CD14-positive monocyte (primary cell): ENCODE data around the gene LIN28B. TPM values are rescaled to one million over a fixed set of nuclear protein-coding genes. Genes with fewer than 3 reads are reported as not detected.
A peak's percentile ranks its signal among the peaks of the same experiment; 100 is the strongest.

Source experiments
- DNase-seq, 3 donors: peaks; one replicate each; pipeline ENCODE4 v3.0.0-alpha.2; 2011 to 2022
- H2AFZ ChIP-seq: 2 replicates; pipeline ENCODE4 v1.6.0; 2012; ENCODE audit warnings: mild to moderate bottlenecking, low read depth, low read length, inconsistent platforms; ENCODE audit not compliant: insufficient read depth, poor library complexity, severe bottlenecking
- H3K27ac ChIP-seq, 2 donors: 1 replicate in 1 of 2; 2 replicates in 1 of 2; pipeline ENCODE4 v1.5.1; 2012 to 2013; ENCODE audit warnings: low read length in 2 of 2, control low read depth in 1 of 2, inconsistent platforms in 1 of 2, low read depth in 1 of 2, mild to moderate bottlenecking in 1 of 2
- H3K27me3 ChIP-seq, 2 donors: one replicate each; pipeline versions ENCODE4 v1.6.0 to v1.6.1; 2011 to 2013; ENCODE audit warnings: low read length in 2 of 2; ENCODE audit not compliant: control insufficient read depth in 2 of 2, insufficient read depth in 2 of 2
- H3K36me3 ChIP-seq, 2 donors: replicated peaks in 1 of 2; 1 replicate in 1 of 2; 2 replicates in 1 of 2; pipeline versions ENCODE4 v1.5.1 to v1.6.1; 2012 to 2013; ENCODE audit warnings: low read length in 2 of 2, control low read depth in 1 of 2, inconsistent platforms in 1 of 2, mild to moderate bottlenecking in 1 of 2; ENCODE audit not compliant: insufficient read depth in 2 of 2, control insufficient read depth in 1 of 2
- H3K4me1 ChIP-seq, 2 donors: 1 replicate in 1 of 2; 2 replicates in 1 of 2; pipeline versions ENCODE4 v1.5.1 to v1.6.1; 2012 to 2013; ENCODE audit warnings: low read length in 2 of 2, control low read depth in 1 of 2, inconsistent platforms in 1 of 2, mild to moderate bottlenecking in 1 of 2, moderate library complexity in 1 of 2; ENCODE audit not compliant: insufficient read depth in 2 of 2, control insufficient read depth in 1 of 2
- H3K4me2 ChIP-seq: replicated peaks from 2 replicates; pipeline ENCODE3; 2012; ENCODE audit warnings: low read length, moderate library complexity, mild to moderate bottlenecking; ENCODE audit not compliant: poor library complexity, severe bottlenecking; ENCODE audit errors: extremely low read depth
- H3K4me3 ChIP-seq, 3 experiments: fragments of 200-600 bp in 1 of 3; sonication (generic) in 1 of 3; replicated peaks in 1 of 3; 1 replicate in 2 of 3; 2 replicates in 1 of 3; pipeline ENCODE4 v1.5.1; 2011 to 2013; ENCODE audit warnings: low read length in 3 of 3, mild to moderate bottlenecking in 3 of 3, control low read depth in 2 of 3, low read depth in 2 of 3, inconsistent platforms in 1 of 3, moderate library complexity in 1 of 3
- H3K79me2 ChIP-seq: 2 replicates; pipeline ENCODE4 v1.6.0; 2012; ENCODE audit warnings: mild to moderate bottlenecking, control low read depth, inconsistent platforms, low read length, moderate library complexity; ENCODE audit not compliant: insufficient read depth
- H3K9ac ChIP-seq: 2 replicates; pipeline ENCODE4 v1.6.0; 2017; ENCODE audit warnings: low read length, mild to moderate bottlenecking; ENCODE audit not compliant: insufficient read depth, poor library complexity, severe bottlenecking
- H3K9me3 ChIP-seq, 2 donors: replicated peaks in 1 of 2; 1 replicate in 1 of 2; 2 replicates in 1 of 2; pipeline versions ENCODE4 v1.5.1 to v1.6.1; 2012 to 2013; ENCODE audit warnings: low read length in 2 of 2, control low read depth in 1 of 2; ENCODE audit not compliant: control insufficient read depth in 1 of 2, insufficient read depth in 1 of 2
- H4K20me1 ChIP-seq: 2 replicates; pipeline ENCODE4 v1.6.0; 2012; ENCODE audit warnings: mild to moderate bottlenecking, low read length, control low read depth, moderate library complexity; ENCODE audit not compliant: insufficient read depth
- H3K27ac Mint-ChIP-seq, 7 donors: one replicate each; pipeline ENCODE4 v1.8.0; 2020; ENCODE audit warnings: mild to moderate bottlenecking in 7 of 7, mixed read lengths in 7 of 7, moderate library complexity in 6 of 7, inconsistent platforms in 2 of 7
- H3K27me3 Mint-ChIP-seq, 3 donors: one replicate each; pipeline ENCODE4 v1.8.0; 2021 to 2022; ENCODE audit warnings: low read depth in 3 of 3, mild to moderate bottlenecking in 3 of 3, mixed read lengths in 3 of 3, moderate library complexity in 3 of 3, inconsistent platforms in 1 of 3
- H3K36me3 Mint-ChIP-seq, 2 donors: one replicate each; pipeline ENCODE4 v1.8.0; 2020; ENCODE audit warnings: mixed read lengths in 2 of 2, inconsistent platforms in 1 of 2, mild to moderate bottlenecking in 1 of 2
- H3K4me1 Mint-ChIP-seq: one replicate; pipeline ENCODE4 v1.8.0; 2020; ENCODE audit warnings: mild to moderate bottlenecking, mixed read lengths
- H3K4me3 Mint-ChIP-seq, 2 donors: one replicate each; pipeline ENCODE4 v1.8.0; 2020; ENCODE audit warnings: mild to moderate bottlenecking in 2 of 2, mixed read lengths in 2 of 2, moderate library complexity in 1 of 2
- H3K9me3 Mint-ChIP-seq, 7 donors: one replicate each; pipeline ENCODE4 v1.8.0; 2020 to 2022; ENCODE audit warnings: mixed read lengths in 7 of 7, mild to moderate bottlenecking in 6 of 7, moderate library complexity in 6 of 7, inconsistent platforms in 2 of 7
- CTCF ChIP-seq: fragments of 200-600 bp; IDR thresholded peaks from one replicate; pipeline ENCODE4 v1.8.0; 2022; ENCODE audit warnings: antibody characterized with exemption, mild to moderate bottlenecking
- WGBS: methylation state at CpG from one replicate; pipeline ENCODE4 v1.1.5; 2013; ENCODE audit warnings: missing lambda C conversion rate; ENCODE audit not compliant: insufficient coverage; 5-methylcytosine and 5-hydroxymethylcytosine counted together
- intact Hi-C, 2 donors: fragments of 100-400 bp; cut with micrococcal nuclease; formaldehyde crosslinking; loops; one replicate each; pipeline versions ENCODE4 v1.15.0 to v1.15.1; 2023
- polyA plus RNA-seq, 3 donors: library from polyadenylated mRNA; depleted of rRNA in 1 of 3; unstranded in 2 of 3; stranded (reverse) in 1 of 3; fragments of 300-500 nt in 2 of 3; fragments of >200 nt in 1 of 3; fragmentation: Illumina TruSeq in 2 of 3; gene quantifications; 1 replicate in 2 of 3; 2 replicates in 1 of 3; pipeline ENCODE4 v1.2.3, GENCODE V29; 2012 to 2021

LIN28B gene
- polyA plus RNA-seq, 3 donors = not detected

- H2AFZ ChIP-seq = no peak overlapping the region
- no peaks in the 10 kb centered on the region for H3K79me2 ChIP-seq
- H3K4me2 ChIP-seq = no peak overlapping the region
- no peak for TF ChIP-seq CTCF
- H3K27me3 ChIP-seq = peaks cover 0 to 5% of the 10 kb centered on the region in 2 donors
- 100% methylated on average over 1 of the region's 2 CpGs for WGBS
- no peak for DNase-seq
- no peak overlapping the region for H3K9ac ChIP-seq
- no peaks in the 10 kb centered on the region for H4K20me1 ChIP-seq
- peaks cover 0 to 12% (median 11%) of the 10 kb centered on the region in 3 donors for H3K27me3 Mint-ChIP-seq
- intact Hi-C loops = no loop called here
- H3K4me1 Mint-ChIP-seq = no peaks in the 10 kb centered on the region
- no peak overlapping the region for H3K4me3 Mint-ChIP-seq
- no peaks in the 10 kb centered on the region for H3K9me3 ChIP-seq
- H3K36me3 Mint-ChIP-seq = no peaks in the 10 kb centered on the region
- H3K36me3 ChIP-seq = no peaks in the 10 kb centered on the region
- no peak overlapping the region for H3K27ac Mint-ChIP-seq
- H3K4me3 ChIP-seq = no peak overlapping the region
- no peaks in the 10 kb centered on the region for H3K4me1 ChIP-seq
- H3K9me3 Mint-ChIP-seq = no peaks in the 10 kb centered on the region
- H3K27ac ChIP-seq = no peak overlapping the region
These were observed 26.0 kb upstream of the LIN28B start for GRCh38 chr6:104930939-104931338.

DNA sequence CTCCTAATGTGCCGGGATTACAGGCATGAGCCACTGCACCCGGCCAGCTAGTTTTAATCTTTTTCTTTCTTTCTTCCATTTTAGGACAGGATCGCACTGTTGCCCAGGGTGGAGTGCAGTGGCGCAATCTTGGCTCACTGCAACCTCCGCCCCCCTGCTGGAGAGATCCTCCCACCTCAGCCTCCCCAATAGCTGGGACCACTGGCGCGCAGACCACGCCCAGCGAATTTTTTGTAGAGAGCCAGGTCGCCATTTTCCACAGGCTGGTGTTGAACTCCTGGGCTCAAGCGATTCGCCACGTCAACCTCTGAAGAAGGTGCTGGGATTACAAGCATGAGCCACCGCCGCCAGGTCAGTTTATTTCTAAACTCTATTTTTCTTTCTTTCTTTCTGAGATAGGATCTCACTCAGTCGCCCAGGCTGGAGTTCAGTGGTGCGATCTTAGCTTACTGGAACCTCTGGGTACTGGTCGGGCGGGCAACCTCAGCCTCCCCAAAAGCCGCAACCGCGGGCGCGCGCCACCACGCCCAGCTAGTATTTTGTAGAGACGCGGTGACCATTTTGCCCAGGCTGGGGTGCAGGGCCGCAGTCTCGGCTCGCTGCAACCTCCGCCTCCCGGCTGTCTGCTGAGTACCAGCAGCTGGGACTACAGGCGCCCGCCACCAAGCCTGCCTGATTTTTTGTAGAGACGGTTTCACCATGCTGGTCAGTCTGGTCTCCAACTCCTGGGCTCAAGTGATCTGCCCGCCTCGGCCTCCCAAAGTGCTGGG lies 20.0 kb upstream of the LIN28B start:
- Mint-ChIP-seq H3K36me3 (peaks cover 0 to 3% of the 10 kb centered on the region in 2 donors), H3K27ac (no peak overlapping the region), H3K4me3 (peak overlapping the region in 1 of 2 donors; percentile 40), H3K4me1 (peaks cover 8% of the 10 kb centered on the region), H3K9me3 (peaks cover 6 to 22% (median 16%) of the 10 kb centered on the region in 7 donors), H3K27me3 (peaks cover 31 to 50% (median 40%) of the 10 kb centered on the region in 3 donors)
- Histone ChIP-seq H3K4me3 (no peak overlapping the region), H4K20me1 (no peaks in the 10 kb centered on the region), H3K4me1 (peaks cover 8 to 12% of the 10 kb centered on the region in 2 donors), H3K79me2 (no peaks in the 10 kb centered on the region), H2AFZ (no peak overlapping the region), H3K27me3 (peaks cover 24 to 40% of the 10 kb centered on the region in 2 donors), H3K27ac (no peak overlapping the region), H3K36me3 (no peaks in the 10 kb centered on the region), H3K9me3 (peaks cover 0 to 18% of the 10 kb centered on the region in 2 donors), H3K4me2 (no peak overlapping the region), H3K9ac (no peak overlapping the region)
- intact Hi-C loops = no loop called here
- no peak for DNase-seq
- no peak for TF ChIP-seq CTCF
- 94% methylated on average over 33 of the region's 38 CpGs for WGBS
